HepG2 (cell line): Measurements from ENCODE around the gene CRIP1. TPM values are rescaled to one million over a fixed set of nuclear protein-coding genes. Genes with fewer than 3 reads are reported as not detected.

ENCODE experiments used
- BRF2 ChIP-seq: sonication (generic); formaldehyde crosslinking; IDR thresholded peaks from 2 replicates; pipeline ENCODE4 v1.8.1; 2022; ENCODE audit warnings: mild to moderate bottlenecking, missing genetic modification reagents
- EHMT2 ChIP-seq: fragments of 200-600 bp; sonication (generic); IDR thresholded peaks from 2 replicates; pipeline ENCODE4 v1.7.0; 2017; ENCODE audit warnings: antibody characterized with exemption, low read depth, low read length, borderline replicate concordance
- FOXA1 ChIP-seq, 2 experiments: fragments of 450-650 bp in 1 of 2; sonication (generic) in 1 of 2; formaldehyde crosslinking in 1 of 2; IDR thresholded peaks; 2 replicates each; pipeline versions ENCODE4 v1.4.0 to v1.6.1; 2016 to 2020; ENCODE audit warnings: missing genetic modification reagents in 1 of 2
- HES4 ChIP-seq: sonication (generic); formaldehyde crosslinking; IDR thresholded peaks from 2 replicates; pipeline ENCODE4 v1.9.0; 2021; ENCODE audit warnings: mild to moderate bottlenecking, missing genetic modification reagents, borderline replicate concordance
- KDM6A ChIP-seq: IDR thresholded peaks from 2 replicates; pipeline ENCODE4 v1.6.1; 2016; ENCODE audit warnings: low read depth
- LBX2 ChIP-seq: sonication (generic); formaldehyde crosslinking; IDR thresholded peaks from 2 replicates; pipeline ENCODE4 v1.5.0; 2020; ENCODE audit warnings: missing genetic modification reagents, mild to moderate bottlenecking, borderline replicate concordance
- NFIC ChIP-seq: IDR thresholded peaks from 2 replicates; pipeline ENCODE4 v1.6.1; 2012; ENCODE audit warnings: mild to moderate bottlenecking, low read length, inconsistent platforms
- NFRKB ChIP-seq: fragments of 450-650 bp; IDR thresholded peaks from 2 replicates; pipeline ENCODE4 v1.6.1; 2017
- NRL ChIP-seq: sonication (generic); formaldehyde crosslinking; IDR thresholded peaks from 2 replicates; pipeline ENCODE4 v1.5.0; 2020; ENCODE audit warnings: missing genetic modification reagents, mild to moderate bottlenecking, moderate library complexity, borderline replicate concordance
- PAF1 ChIP-seq: IDR thresholded peaks from 2 replicates; pipeline ENCODE4 v1.6.1; 2016; ENCODE audit warnings: missing genetic modification reagents, missing compliant biosample characterization
- PHF20 ChIP-seq: sonication (generic); formaldehyde crosslinking; IDR thresholded peaks from 2 replicates; pipeline ENCODE4 v1.5.0; 2020; ENCODE audit warnings: mild to moderate bottlenecking, missing genetic modification reagents
- PTBP1 ChIP-seq: fragments of 200-400 bp; formaldehyde crosslinking; IDR thresholded peaks from 2 replicates; pipeline ENCODE4 v1.6.1; 2018; ENCODE audit warnings: low read length, low read depth; ENCODE audit not compliant: poor library complexity, severe bottlenecking
- REST ChIP-seq, 2 experiments: IDR thresholded peaks; 2 replicates each; pipeline ENCODE4 v1.6.1; 2011 to 2012; ENCODE audit warnings: low read length in 2 of 2, borderline replicate concordance in 1 of 2, low read depth in 1 of 2, mild to moderate bottlenecking in 1 of 2, moderate library complexity in 1 of 2
- SMAD9 ChIP-seq: sonication (generic); formaldehyde crosslinking; IDR thresholded peaks from 2 replicates; pipeline ENCODE4 v1.5.1; 2020; ENCODE audit warnings: mild to moderate bottlenecking, missing genetic modification reagents
- SMC3 ChIP-seq: IDR thresholded peaks from 2 replicates; pipeline ENCODE4 v1.6.1; 2011; ENCODE audit warnings: low read length, improper control_type of control experiment
- SUZ12 ChIP-seq: fragments of 150-350 bp; IDR thresholded peaks from 2 replicates; pipeline ENCODE4 v1.6.1; 2014; ENCODE audit warnings: low read depth, low read length
- TFAP4 ChIP-seq: sonication (generic); IDR thresholded peaks from 2 replicates; pipeline ENCODE4 v1.6.1; 2016; ENCODE audit warnings: low read depth, borderline replicate concordance
- ZBTB7A ChIP-seq: sonication (generic); formaldehyde crosslinking; IDR thresholded peaks from 2 replicates; pipeline ENCODE4 v1.8.0; 2022; ENCODE audit warnings: mild to moderate bottlenecking, missing genetic modification reagents
- ZNF17 ChIP-seq: sonication (generic); formaldehyde crosslinking; IDR thresholded peaks from 2 replicates; pipeline ENCODE4 v1.5.0; 2020; ENCODE audit warnings: mild to moderate bottlenecking, missing genetic modification reagents
- ZNF225 ChIP-seq: sonication (generic); formaldehyde crosslinking; IDR thresholded peaks from 2 replicates; pipeline ENCODE4 v1.4.0; 2020; ENCODE audit warnings: mild to moderate bottlenecking, missing genetic modification reagents
- ZNF317 ChIP-seq: sonication (generic); formaldehyde crosslinking; IDR thresholded peaks from 2 replicates; pipeline ENCODE4 v1.5.0; 2020; ENCODE audit warnings: mild to moderate bottlenecking, missing genetic modification reagents
- ZNF704 ChIP-seq: sonication (generic); formaldehyde crosslinking; IDR thresholded peaks from 2 replicates; pipeline ENCODE4 v1.8.1; 2023; ENCODE audit warnings: mild to moderate bottlenecking, inconsistent platforms, moderate library complexity, missing genetic modification reagents, borderline replicate concordance
- polyA plus RNA-seq, 8 experiments: library from polyadenylated mRNA; depleted of rRNA in 3 of 8; stranded (reverse) in 7 of 8; unstranded in 1 of 8; fragments of >200 nt; fragmentation: Illumina TruSeq in 4 of 8; extraction: Trizol in 4 of 8; gene quantifications; 2 replicates each; pipeline versions ENCODE4 v1.2.1 to v1.2.3, GENCODE V29; 2011 to 2016; ENCODE audit warnings: low read depth in 4 of 8, missing spikeins in 1 of 8, mixed read lengths in 1 of 8; ENCODE audit not compliant: insufficient read depth in 1 of 8
- total RNA-seq, 5 experiments: library from RNA; depleted of rRNA; stranded (reverse); fragments of >200 nt; fragmentation: Illumina TruSeq; extraction: Trizol; gene quantifications; 2 replicates each; pipeline ENCODE4 v1.2.3, GENCODE V29; 2016; ENCODE audit warnings: low read depth in 1 of 5

CRIP1 gene
- total and polyA plus RNA-seq, 2 of the 13 experiments (the other 11 are each of a cell fraction or from before 2014, with no cell fraction given): 53.9 to 59.5 TPM

- TF ChIP-seq SMAD9 (CRISPR knock-in tag) (no peak), LBX2 (CRISPR knock-in tag) (no peak; the same call in 1 of the 2 replicates), PAF1 (CRISPR knock-in tag) (no peak), FOXA1 (IDR thresholded peaks at IDR 0.05) (no peak), FOXA1 (CRISPR knock-in tag; IDR thresholded peaks at IDR 0.05) (no peak), KDM6A (CRISPR knock-in tag) (no peak; the same call in 1 of the 2 replicates), ZNF317 (CRISPR knock-in tag) (peak; percentile 66; the same call in 1 of the 2 replicates), ZBTB7A (CRISPR knock-in tag) (peak; percentile 90), ZNF17 (no peak), SMC3 (no peak), HES4 (peak; percentile 23; the same call in 1 of the 2 replicates), BRF2 (no peak), TFAP4 (peak; percentile 89; the same call in 1 of the 2 replicates), PTBP1 (peak; percentile 29), ZNF225 (CRISPR knock-in tag) (peak; percentile 88; the same call in 1 of the 2 replicates), NFRKB (no peak), ZNF704 (peak; percentile 74; the same call in 1 of the 2 replicates), NFIC (no peak), EHMT2 (no peak), REST (IDR thresholded peaks at IDR 0.05; ENCODE audit: borderline replicate concordance in 1 of 2, low read depth in 1 of 2, low read length in 2 of 2) (no peak), NRL (CRISPR knock-in tag) (peak; percentile 94; the same call in 1 of the 2 replicates), SUZ12 (no peak), PHF20 (peak; percentile 28; the same call in 1 of the 2 replicates)
These were observed 12.8 kb downstream of the CRIP1 start (continued) for GRCh38 chr14:105499256-105500035.
